ENCODE results near the gene CSRNP3. TPM values are rescaled to one million over a fixed set of nuclear protein-coding genes. Genes with fewer than 3 reads are reported as not detected.

Gene CSRNP3
- polyA plus RNA-seq, 1 donor: 4.4 TPM

DNA sequence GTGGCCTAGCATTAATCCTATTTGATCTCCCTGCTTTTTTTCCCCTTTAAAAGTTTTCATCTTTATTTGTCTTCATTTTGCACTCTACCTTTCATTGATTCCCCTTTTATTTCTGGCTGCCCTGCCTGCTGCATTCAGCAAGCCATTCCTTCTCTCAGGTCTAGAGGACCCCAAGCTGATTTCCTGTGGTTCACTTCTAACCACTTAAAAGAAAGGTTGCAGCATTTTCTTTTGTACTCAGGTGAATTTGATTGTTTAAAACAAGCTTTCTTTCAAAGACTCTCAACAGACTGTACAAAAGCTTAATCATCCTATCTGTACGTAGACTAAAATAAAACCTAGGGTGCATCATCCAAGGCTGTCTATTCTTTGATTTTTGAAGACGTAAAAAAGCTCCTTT, 160.3 kb downstream of the CSRNP3 start:
- Histone ChIP-seq H3K9me3 (ENCODE audit: control insufficient read depth, low read depth, low read length) (no peaks in the 10 kb centered on the region), H3K36me3 (ENCODE audit: control insufficient read depth, insufficient read depth, low read length) (no peaks in the 10 kb centered on the region), H3K27ac (ENCODE audit: low read length) (no peak overlapping the region), H3K4me3 (ENCODE audit: low read length) (no peak overlapping the region), H3K27me3 (ENCODE audit: control insufficient read depth, insufficient read depth, low read length) (no peaks in the 10 kb centered on the region), H3K4me1 (ENCODE audit: control insufficient read depth, insufficient read depth, low read length) (peaks cover 2% of the 10 kb centered on the region)
- DNase-seq: no peak
- WGBS (ENCODE audit: insufficient coverage, low lambda C conversion rate): 100% methylated on average over 2 of the region's 2 CpGs

DNA sequence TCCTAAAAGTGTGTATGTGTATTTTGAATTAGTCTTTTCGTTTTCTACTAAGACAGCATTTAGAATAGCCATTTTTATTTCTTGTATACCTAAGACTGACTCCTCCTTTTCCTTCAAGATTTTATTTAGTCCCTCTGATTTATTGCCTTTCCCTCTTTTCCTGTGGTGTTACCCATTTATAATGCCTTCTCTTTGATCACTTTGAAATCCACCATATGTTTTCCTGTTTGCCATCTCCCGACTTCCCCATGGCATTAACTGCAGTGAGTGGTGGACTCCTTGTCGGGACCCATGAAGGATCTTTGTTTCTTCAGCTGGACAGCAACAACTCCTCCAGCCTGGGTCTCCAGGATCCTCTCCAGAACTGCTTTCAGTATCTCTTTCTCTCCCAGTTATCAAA, 160.7 kb downstream of the CSRNP3 start:
- H3K9me3 ChIP-seq (ENCODE audit: control insufficient read depth, low read depth, low read length): no peaks in the 10 kb centered on the region
- no peak overlapping the region for H3K4me3 ChIP-seq (ENCODE audit: low read length)
- 100% methylated on average over 1 of the region's 3 CpGs for WGBS (ENCODE audit: insufficient coverage, low lambda C conversion rate)
- H3K27ac ChIP-seq (ENCODE audit: low read length): no peak overlapping the region
- no peak for DNase-seq
- no peaks in the 10 kb centered on the region for H3K27me3 ChIP-seq (ENCODE audit: control insufficient read depth, insufficient read depth, low read length)
- peaks cover 2% of the 10 kb centered on the region for H3K4me1 ChIP-seq (ENCODE audit: control insufficient read depth, insufficient read depth, low read length)
- H3K36me3 ChIP-seq (ENCODE audit: control insufficient read depth, insufficient read depth, low read length): no peaks in the 10 kb centered on the region

DNA sequence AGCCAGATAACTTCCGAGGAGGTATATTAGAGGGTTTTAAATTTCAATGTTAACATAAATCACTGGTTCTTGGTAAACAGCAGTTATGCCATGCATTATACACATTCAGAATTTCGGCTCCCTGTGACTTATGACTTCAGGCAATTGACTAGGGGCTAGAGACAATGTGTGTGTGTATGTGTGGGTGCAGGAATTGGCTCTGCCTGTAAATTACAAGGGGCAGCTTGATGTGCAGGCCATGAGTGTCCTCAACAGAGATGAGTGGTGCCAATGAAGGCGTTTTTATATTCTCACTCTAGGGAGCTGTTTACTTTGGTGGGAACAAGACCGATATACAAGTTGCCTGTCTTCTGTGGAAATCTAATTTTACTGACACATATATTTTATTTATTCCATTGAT, 161.6 kb downstream of the CSRNP3 start:
- H3K9me3 ChIP-seq (ENCODE audit: control insufficient read depth, low read depth, low read length): no peaks in the 10 kb centered on the region
- no peak for DNase-seq
- no peak overlapping the region for H3K4me3 ChIP-seq (ENCODE audit: low read length)
- WGBS (ENCODE audit: insufficient coverage, low lambda C conversion rate): no CpG with 5 or more reads among the region's 4 CpGs
- H3K27ac ChIP-seq (ENCODE audit: low read length): no peak overlapping the region
- no peaks in the 10 kb centered on the region for H3K36me3 ChIP-seq (ENCODE audit: control insufficient read depth, insufficient read depth, low read length)
- no peaks in the 10 kb centered on the region for H3K27me3 ChIP-seq (ENCODE audit: control insufficient read depth, insufficient read depth, low read length)
- H3K4me1 ChIP-seq (ENCODE audit: control insufficient read depth, insufficient read depth, low read length): peaks cover 2% of the 10 kb centered on the region

DNA sequence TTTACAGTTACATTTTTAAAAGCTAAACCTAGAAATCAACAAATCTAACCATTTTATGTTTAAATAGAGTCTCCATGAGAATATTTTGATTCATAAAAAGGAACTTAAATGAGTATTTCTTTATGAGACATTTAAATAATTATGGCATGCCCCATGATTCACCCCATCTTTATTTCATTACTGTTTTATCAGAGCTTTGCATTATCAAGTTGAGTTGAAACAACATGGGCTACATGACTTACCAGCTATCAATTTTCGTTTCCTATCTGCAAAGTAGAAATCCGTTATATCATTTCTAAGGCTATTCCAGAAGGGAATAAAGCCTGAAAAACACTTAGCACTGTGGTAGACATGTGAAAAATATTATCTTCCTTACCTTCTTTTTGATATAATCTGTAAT, 163.1 kb downstream of the CSRNP3 start:
- no peak overlapping the region for H3K27ac ChIP-seq (ENCODE audit: low read length)
- DNase-seq: no peak
- no CpG with 5 or more reads among the region's 2 CpGs for WGBS (ENCODE audit: insufficient coverage, low lambda C conversion rate)

GRCh38 chr2:165633431-165633830, 163.9 kb downstream of the CSRNP3 start:
- Histone ChIP-seq H3K4me3 (ENCODE audit: low read length) (no peak overlapping the region), H3K36me3 (ENCODE audit: control insufficient read depth, insufficient read depth, low read length) (no peaks in the 10 kb centered on the region), H3K9me3 (ENCODE audit: control insufficient read depth, low read depth, low read length) (no peaks in the 10 kb centered on the region), H3K27me3 (ENCODE audit: control insufficient read depth, insufficient read depth, low read length) (no peaks in the 10 kb centered on the region), H3K4me1 (ENCODE audit: control insufficient read depth, insufficient read depth, low read length) (no peaks in the 10 kb centered on the region), H3K27ac (ENCODE audit: low read length) (no peak overlapping the region)
- no peak for DNase-seq
- 83% methylated on average over 3 of the region's 3 CpGs for WGBS (ENCODE audit: insufficient coverage, low lambda C conversion rate)

More for the DNA sequence above, 163.1 kb downstream of the CSRNP3 start:
- Histone ChIP-seq H3K27me3 (ENCODE audit: control insufficient read depth, insufficient read depth, low read length) (no peaks in the 10 kb centered on the region), H3K36me3 (ENCODE audit: control insufficient read depth, insufficient read depth, low read length) (no peaks in the 10 kb centered on the region), H3K9me3 (ENCODE audit: control insufficient read depth, low read depth, low read length) (no peaks in the 10 kb centered on the region), H3K4me1 (ENCODE audit: control insufficient read depth, insufficient read depth, low read length) (no peaks in the 10 kb centered on the region), H3K4me3 (ENCODE audit: low read length) (no peak overlapping the region)

- H3K4me3 ChIP-seq (ENCODE audit: low read length): no peak overlapping the region
- no peaks in the 10 kb centered on the region for H3K4me1 ChIP-seq (ENCODE audit: control insufficient read depth, insufficient read depth, low read length)
- no peak for DNase-seq
- no peaks in the 10 kb centered on the region for H3K36me3 ChIP-seq (ENCODE audit: control insufficient read depth, insufficient read depth, low read length)
- H3K27ac ChIP-seq (ENCODE audit: low read length): peak overlapping the region; percentile 21
- 96% methylated on average over 4 of the region's 4 CpGs for WGBS (ENCODE audit: insufficient coverage, low lambda C conversion rate)
- no peaks in the 10 kb centered on the region for H3K27me3 ChIP-seq (ENCODE audit: control insufficient read depth, insufficient read depth, low read length)
- no peaks in the 10 kb centered on the region for H3K9me3 ChIP-seq (ENCODE audit: control insufficient read depth, low read depth, low read length)
Observed at GRCh38 chr2:165634282-165634681, 164.8 kb downstream of the CSRNP3 start.

DNA sequence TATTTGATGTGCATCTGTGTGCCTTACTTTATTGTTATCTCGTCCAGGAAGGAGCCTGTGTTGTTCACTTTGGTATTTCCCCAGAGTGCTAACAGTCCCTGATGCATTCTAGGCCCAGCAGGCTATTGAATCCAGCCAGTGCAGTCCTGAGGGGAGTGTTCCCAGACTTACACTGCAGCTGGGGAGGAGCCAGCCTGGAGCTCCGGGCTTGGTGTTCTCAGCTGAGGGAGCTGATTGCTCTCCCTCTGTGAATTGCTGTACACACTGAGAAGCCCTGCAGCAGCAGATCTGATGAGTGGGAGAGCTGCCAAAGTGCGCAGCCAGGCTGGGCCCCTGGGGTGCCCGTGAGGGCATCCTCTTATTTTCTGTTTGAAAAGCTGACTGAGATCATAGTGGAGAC, 165.4 kb downstream of the CSRNP3 start:
- H3K36me3 ChIP-seq (ENCODE audit: control insufficient read depth, insufficient read depth, low read length): no peaks in the 10 kb centered on the region
- no peak overlapping the region for H3K4me3 ChIP-seq (ENCODE audit: low read length)
- H3K4me1 ChIP-seq (ENCODE audit: control insufficient read depth, insufficient read depth, low read length): no peaks in the 10 kb centered on the region
- H3K27ac ChIP-seq (ENCODE audit: low read length): peak overlapping the region; percentile 21
- WGBS (ENCODE audit: insufficient coverage, low lambda C conversion rate): no CpG with 5 or more reads among the region's 4 CpGs
- no peaks in the 10 kb centered on the region for H3K9me3 ChIP-seq (ENCODE audit: control insufficient read depth, low read depth, low read length)
- no peaks in the 10 kb centered on the region for H3K27me3 ChIP-seq (ENCODE audit: control insufficient read depth, insufficient read depth, low read length)
- peak; percentile 21 to 34 for DNase-seq

- H3K27ac ChIP-seq (ENCODE audit: low read length): no peak overlapping the region
Observed at GRCh38 chr2:165635532-165635931, 166.0 kb downstream of the CSRNP3 start.

DNA sequence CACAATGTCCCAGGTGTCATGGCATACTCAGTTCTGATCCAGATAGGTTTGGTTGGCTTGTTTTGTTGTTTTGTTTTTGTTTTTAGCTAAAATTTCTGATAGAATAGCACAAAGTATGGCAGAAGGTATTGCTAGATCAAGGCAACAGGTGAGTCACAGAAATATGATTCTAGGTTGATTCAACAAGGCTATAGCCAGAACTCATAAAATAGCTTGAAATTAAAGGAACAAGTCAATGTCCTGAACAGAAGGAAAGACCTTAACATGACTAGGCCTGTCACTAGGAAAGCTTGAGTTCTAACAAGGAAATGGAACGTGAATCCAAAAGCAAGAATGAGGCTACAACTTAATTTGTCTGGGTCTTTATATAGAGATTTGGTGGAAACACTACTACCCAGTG, 167.5 kb downstream of the CSRNP3 start:
- DNase-seq: no peak
- Histone ChIP-seq H3K9me3 (ENCODE audit: control insufficient read depth, low read depth, low read length) (no peaks in the 10 kb centered on the region), H3K36me3 (ENCODE audit: control insufficient read depth, insufficient read depth, low read length) (no peaks in the 10 kb centered on the region), H3K4me3 (ENCODE audit: low read length) (no peak overlapping the region), H3K27me3 (ENCODE audit: control insufficient read depth, insufficient read depth, low read length) (no peaks in the 10 kb centered on the region), H3K27ac (ENCODE audit: low read length) (no peak overlapping the region), H3K4me1 (ENCODE audit: control insufficient read depth, insufficient read depth, low read length) (no peaks in the 10 kb centered on the region)
- 100% methylated on average over 1 of the region's 1 CpG for WGBS (ENCODE audit: insufficient coverage, low lambda C conversion rate)

More at GRCh38 chr2:165635532-165635931, 166.0 kb downstream of the CSRNP3 start:
- Histone ChIP-seq H3K4me1 (ENCODE audit: control insufficient read depth, insufficient read depth, low read length) (no peaks in the 10 kb centered on the region), H3K9me3 (ENCODE audit: control insufficient read depth, low read depth, low read length) (no peaks in the 10 kb centered on the region), H3K27me3 (ENCODE audit: control insufficient read depth, insufficient read depth, low read length) (no peaks in the 10 kb centered on the region), H3K4me3 (ENCODE audit: low read length) (no peak overlapping the region), H3K36me3 (ENCODE audit: control insufficient read depth, insufficient read depth, low read length) (no peaks in the 10 kb centered on the region)
- no CpG with 5 or more reads among the region's 1 CpG for WGBS (ENCODE audit: insufficient coverage, low lambda C conversion rate)
- no peak for DNase-seq

- Histone ChIP-seq H3K36me3 (ENCODE audit: control insufficient read depth, insufficient read depth, low read length) (no peaks in the 10 kb centered on the region), H3K27me3 (ENCODE audit: control insufficient read depth, insufficient read depth, low read length) (no peaks in the 10 kb centered on the region), H3K4me3 (ENCODE audit: low read length) (no peak overlapping the region), H3K9me3 (ENCODE audit: control insufficient read depth, low read depth, low read length) (no peaks in the 10 kb centered on the region), H3K27ac (ENCODE audit: low read length) (no peak overlapping the region), H3K4me1 (ENCODE audit: control insufficient read depth, insufficient read depth, low read length) (no peaks in the 10 kb centered on the region)
- WGBS (ENCODE audit: insufficient coverage, low lambda C conversion rate): 94% methylated on average over 2 of the region's 2 CpGs
- DNase-seq: no peak
Observed at GRCh38 chr2:165637396-165637795, 167.9 kb downstream of the CSRNP3 start.

- 100% methylated on average over 1 of the region's 1 CpG for WGBS (ENCODE audit: insufficient coverage, low lambda C conversion rate)
- H3K4me1 ChIP-seq (ENCODE audit: control insufficient read depth, insufficient read depth, low read length): no peaks in the 10 kb centered on the region
- H3K4me3 ChIP-seq (ENCODE audit: low read length): no peak overlapping the region
- no peak overlapping the region for H3K27ac ChIP-seq (ENCODE audit: low read length)
- no peaks in the 10 kb centered on the region for H3K9me3 ChIP-seq (ENCODE audit: control insufficient read depth, low read depth, low read length)
- no peaks in the 10 kb centered on the region for H3K27me3 ChIP-seq (ENCODE audit: control insufficient read depth, insufficient read depth, low read length)
- DNase-seq: no peak
- H3K36me3 ChIP-seq (ENCODE audit: control insufficient read depth, insufficient read depth, low read length): no peaks in the 10 kb centered on the region
Observed at GRCh38 chr2:165639504-165639903, 170.0 kb downstream of the CSRNP3 start.

Data from large intestine (tissue), 3 donors.